ENCODE data around the gene CHADL. TPM values are rescaled to one million over a fixed set of nuclear protein-coding genes. Genes with fewer than 3 reads are reported as not detected.

CHADL gene
- total RNA-seq, 1 experiment from 2014 or later, result 1.2 TPM

- H3F3A ChIP-seq (ENCODE audit: low read length, unreplicated experiment), result no peaks in the 10 kb centered on the region
- H3K9me3 ChIP-seq (ENCODE audit: low read length), result no peaks in the 10 kb centered on the region
- H3K4me1 ChIP-seq (ENCODE audit: insufficient read depth, low read length), result peaks cover 10% of the 10 kb centered on the region; the same call in 1 of the 2 replicates
- H3K4me2 ChIP-seq (ENCODE audit: low read length), result no peak overlapping the region
- no peaks in the 10 kb centered on the region for H3K27me3 ChIP-seq (ENCODE audit: low read length)
- H3K79me2 ChIP-seq (ENCODE audit: low read length), result no peaks in the 10 kb centered on the region
- intact Hi-C loops (cut with micrococcal nuclease), result no loop called here
- no peak for DNase-seq
- H3K27ac ChIP-seq (ENCODE audit: low read length), result no peak overlapping the region
- ATAC-seq, result no peak
- POLR2A ChIA-PET (ENCODE audit: unreplicated experiment), result no interaction called here
- no peaks in the 10 kb centered on the region for H3K9me2 ChIP-seq (replicated peaks; ENCODE audit: low read length)
- no peak overlapping the region for H3K9ac ChIP-seq (ENCODE audit: low read length)
- H2AFZ ChIP-seq (ENCODE audit: low read length), result no peak overlapping the region
- H3K4me3 ChIP-seq (ENCODE audit: low read length), result no peak overlapping the region
- H4K20me1 ChIP-seq (ENCODE audit: low read length), result no peaks in the 10 kb centered on the region
- no TSS peak for BruUV-seq (replicated peaks)
- H3K36me3 ChIP-seq (ENCODE audit: low read depth, low read length), result no peaks in the 10 kb centered on the region; the same call in 1 of the 2 replicates
- TF ChIP-seq EZH2phosphoT487 (IDR thresholded peaks at IDR 0.05; ENCODE audit: borderline replicate concordance, low read length) (no peak), EZH2 (IDR thresholded peaks at IDR 0.05; ENCODE audit: low read length, unreplicated experiment) (no peak), CTCF (conservative IDR thresholded peaks at IDR 0.05; ENCODE audit: low read depth, low read length) (no peak)
- CTCF ChIA-PET, result interaction anchor here (0.5 kb wide), 1 partner anchor 312 kb away, joined by 3 read pairs; no protein-coding TSS in a partner anchor
Observed at GRCh38 chr22:41234815-41235695, 5.7 kb downstream of the CHADL start.

GRCh38 chr22:41231369-41231768 is 9.4 kb downstream of the CHADL start:
- no peak for DNase-seq
- TF ChIP-seq EZH2 (IDR thresholded peaks at IDR 0.05; ENCODE audit: low read length, unreplicated experiment), result no peak
- TF ChIP-seq CTCF (conservative IDR thresholded peaks at IDR 0.05; ENCODE audit: low read depth, low read length), result no peak
- TF ChIP-seq EZH2phosphoT487 (IDR thresholded peaks at IDR 0.05; ENCODE audit: borderline replicate concordance, low read length), result no peak
- Histone ChIP-seq H3K79me2 (ENCODE audit: low read length) (no peaks in the 10 kb centered on the region), H3K36me3 (ENCODE audit: low read depth, low read length) (no peaks in the 10 kb centered on the region; the same call in 1 of the 2 replicates), H3K4me3 (ENCODE audit: low read length) (no peak overlapping the region), H3K4me2 (ENCODE audit: low read length) (no peak overlapping the region), H3K9me2 (replicated peaks; ENCODE audit: low read length) (no peaks in the 10 kb centered on the region), H3F3A (ENCODE audit: low read length, unreplicated experiment) (no peaks in the 10 kb centered on the region), H2AFZ (ENCODE audit: low read length) (no peak overlapping the region), H3K9me3 (ENCODE audit: low read length) (no peaks in the 10 kb centered on the region), H3K4me1 (ENCODE audit: insufficient read depth, low read length) (peaks cover 7% of the 10 kb centered on the region; the same call in 1 of the 2 replicates), H3K27me3 (ENCODE audit: low read length) (no peaks in the 10 kb centered on the region), H3K9ac (ENCODE audit: low read length) (no peak overlapping the region), H3K27ac (ENCODE audit: low read length) (no peak overlapping the region), H4K20me1 (ENCODE audit: low read length) (no peaks in the 10 kb centered on the region)
- intact Hi-C loops (cut with micrococcal nuclease), result no loop called here
- BruUV-seq (replicated peaks), result no TSS peak
- ChIA-PET CTCF (no interaction called here), POLR2A (ENCODE audit: unreplicated experiment) (no interaction called here)
- no peak for ATAC-seq

GRCh38 chr22:41230401-41230785 is 10.3 kb downstream of the CHADL start:
- Histone ChIP-seq H3F3A (ENCODE audit: low read length, unreplicated experiment) (no peaks in the 10 kb centered on the region), H3K27ac (ENCODE audit: low read length) (no peak overlapping the region), H3K9ac (ENCODE audit: low read length) (no peak overlapping the region), H3K9me3 (ENCODE audit: low read length) (no peaks in the 10 kb centered on the region), H3K4me2 (ENCODE audit: low read length) (no peak overlapping the region), H2AFZ (ENCODE audit: low read length) (no peak overlapping the region), H3K4me3 (ENCODE audit: low read length) (no peak overlapping the region), H3K79me2 (ENCODE audit: low read length) (no peaks in the 10 kb centered on the region), H3K27me3 (ENCODE audit: low read length) (no peaks in the 10 kb centered on the region), H3K9me2 (replicated peaks; ENCODE audit: low read length) (no peaks in the 10 kb centered on the region), H3K4me1 (ENCODE audit: insufficient read depth, low read length) (peaks cover 7% of the 10 kb centered on the region; the same call in 1 of the 2 replicates), H3K36me3 (ENCODE audit: low read depth, low read length) (no peaks in the 10 kb centered on the region; the same call in 1 of the 2 replicates), H4K20me1 (ENCODE audit: low read length) (no peaks in the 10 kb centered on the region)
- POLR2A ChIA-PET (ENCODE audit: unreplicated experiment), result no interaction called here
- no peak for TF ChIP-seq CTCF (conservative IDR thresholded peaks at IDR 0.05; ENCODE audit: low read depth, low read length)
- TF ChIP-seq EZH2phosphoT487 (IDR thresholded peaks at IDR 0.05; ENCODE audit: borderline replicate concordance, low read length), result no peak
- no peak for TF ChIP-seq EZH2 (IDR thresholded peaks at IDR 0.05; ENCODE audit: low read length, unreplicated experiment)
- intact Hi-C loops (cut with micrococcal nuclease), result no loop called here
- ATAC-seq (no peak), DNase-seq (no peak)
- CTCF ChIA-PET, result interaction anchor here (0.6 kb wide), 1 partner anchor 319 kb away, joined by 3 read pairs; no protein-coding TSS in a partner anchor
- no TSS peak for BruUV-seq (replicated peaks)

Measured in PC-3 (cell line).